ENCODE measurements around the gene SLC39A12. TPM values are rescaled to one million over a fixed set of nuclear protein-coding genes. Genes with fewer than 3 reads are reported as not detected.

The SLC39A12 gene
- total RNA-seq, 3 donors from 2014 or later, result under 0.01 to 0.88 (median 0.16) TPM

GRCh38 chr10:17912754-17913153, 39.0 kb upstream of the SLC39A12 start:
- H3K27me3 ChIP-seq, result no peaks in the 10 kb centered on the region
- no peak for TF ChIP-seq POLR2AphosphoS5 (IDR thresholded peaks at IDR 0.05)
- TF ChIP-seq, protein P1, sequence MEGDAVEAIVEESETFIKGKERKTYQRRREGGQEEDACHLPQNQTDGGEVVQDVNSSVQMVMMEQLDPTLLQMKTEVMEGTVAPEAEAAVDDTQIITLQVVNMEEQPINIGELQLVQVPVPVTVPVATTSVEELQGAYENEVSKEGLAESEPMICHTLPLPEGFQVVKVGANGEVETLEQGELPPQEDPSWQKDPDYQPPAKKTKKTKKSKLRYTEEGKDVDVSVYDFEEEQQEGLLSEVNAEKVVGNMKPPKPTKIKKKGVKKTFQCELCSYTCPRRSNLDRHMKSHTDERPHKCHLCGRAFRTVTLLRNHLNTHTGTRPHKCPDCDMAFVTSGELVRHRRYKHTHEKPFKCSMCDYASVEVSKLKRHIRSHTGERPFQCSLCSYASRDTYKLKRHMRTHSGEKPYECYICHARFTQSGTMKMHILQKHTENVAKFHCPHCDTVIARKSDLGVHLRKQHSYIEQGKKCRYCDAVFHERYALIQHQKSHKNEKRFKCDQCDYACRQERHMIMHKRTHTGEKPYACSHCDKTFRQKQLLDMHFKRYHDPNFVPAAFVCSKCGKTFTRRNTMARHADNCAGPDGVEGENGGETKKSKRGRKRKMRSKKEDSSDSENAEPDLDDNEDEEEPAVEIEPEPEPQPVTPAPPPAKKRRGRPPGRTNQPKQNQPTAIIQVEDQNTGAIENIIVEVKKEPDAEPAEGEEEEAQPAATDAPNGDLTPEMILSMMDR (IDR thresholded peaks at IDR 0.05), result no peak
- H3K4me3 ChIP-seq, result no peak overlapping the region
- no peaks in the 10 kb centered on the region for H3K36me3 ChIP-seq
- no peak overlapping the region for H3K27ac ChIP-seq
- intact Hi-C loops (cut with DNase I; ENCODE audit: low total_unique reads), result no loop called here
- no peak for DNase-seq (ENCODE audit: low spot score in 2 of 2)
- H3K4me1 ChIP-seq, result no peaks in the 10 kb centered on the region
- H3K9me3 ChIP-seq, result no peaks in the 10 kb centered on the region

DNA sequence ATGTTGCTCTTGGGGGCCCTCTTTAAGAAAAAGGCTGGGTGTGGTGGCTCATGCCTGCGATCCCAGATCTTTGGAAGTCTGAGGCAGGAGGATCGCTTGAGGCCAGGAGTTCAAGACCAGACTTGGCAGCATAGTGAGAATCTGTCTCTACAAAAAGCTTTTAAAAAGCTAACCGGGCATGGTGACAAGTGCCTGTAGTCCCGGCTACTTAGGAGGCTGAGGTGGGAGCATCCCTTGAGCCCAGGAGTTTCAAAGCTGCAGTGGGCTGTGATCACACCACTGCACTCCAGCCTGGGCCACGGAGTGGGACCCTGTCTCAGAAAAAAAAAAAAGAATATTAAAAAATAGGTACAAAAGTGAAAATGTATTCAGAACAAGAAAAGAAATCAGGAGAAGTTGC, 38.1 kb upstream of the SLC39A12 start:
- H3K27ac ChIP-seq, result no peak overlapping the region
- no peaks in the 10 kb centered on the region for H3K4me1 ChIP-seq
- H3K27me3 ChIP-seq, result no peaks in the 10 kb centered on the region
- no peaks in the 10 kb centered on the region for H3K36me3 ChIP-seq
- no peak overlapping the region for H3K4me3 ChIP-seq
- H3K9me3 ChIP-seq, result no peaks in the 10 kb centered on the region
- no peak for DNase-seq (ENCODE audit: low spot score in 2 of 2)
- intact Hi-C loops (cut with DNase I; ENCODE audit: low total_unique reads), result no loop called here
- TF ChIP-seq POLR2A (IDR thresholded peaks at IDR 0.05) (no peak), POLR2AphosphoS5 (IDR thresholded peaks at IDR 0.05) (no peak)
- TF ChIP-seq, protein P1 (IDR thresholded peaks at IDR 0.05), result no peak

DNA sequence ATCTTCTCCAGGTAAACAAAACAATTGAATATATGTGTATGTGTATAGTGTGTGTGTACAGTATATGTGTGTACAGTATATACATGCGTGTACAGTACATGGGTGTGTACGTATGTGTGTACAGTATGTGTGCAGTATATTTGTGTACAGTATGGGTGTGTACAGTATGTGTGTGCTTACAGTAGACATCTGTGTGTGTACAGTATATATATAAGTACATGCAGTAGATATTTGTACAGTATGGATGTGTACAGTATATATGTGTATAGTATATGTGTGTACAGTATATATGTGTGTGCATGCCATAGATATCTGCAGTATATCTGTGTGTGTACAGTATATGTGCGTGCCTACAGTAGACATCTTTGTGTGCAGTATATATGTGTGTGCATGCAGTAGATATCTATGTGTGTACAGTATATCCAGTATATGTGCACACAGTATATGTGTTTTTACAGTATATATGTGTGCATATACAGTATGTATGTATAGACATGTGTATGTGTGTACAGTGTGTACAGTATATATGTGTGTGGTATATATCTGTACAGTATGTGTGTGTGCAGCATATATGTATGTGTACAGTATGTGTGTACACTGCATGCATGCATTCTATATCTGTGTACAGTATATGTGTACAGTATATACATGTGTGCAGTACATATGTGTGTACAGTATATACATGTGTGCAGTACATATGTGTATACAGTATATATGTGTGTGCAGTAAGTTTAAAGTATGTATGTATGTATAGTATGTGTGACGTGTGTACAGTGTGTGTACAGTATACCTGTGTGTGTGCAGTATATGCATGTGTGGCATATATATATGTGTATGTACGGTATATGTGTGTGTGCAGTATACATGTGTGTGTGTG, 37.3 kb upstream of the SLC39A12 start:
- Histone ChIP-seq H3K4me3 (no peak overlapping the region), H3K9me3 (no peaks in the 10 kb centered on the region), H3K27me3 (no peaks in the 10 kb centered on the region), H3K4me1 (no peaks in the 10 kb centered on the region), H3K36me3 (no peaks in the 10 kb centered on the region), H3K27ac (no peak overlapping the region)
- no peak for TF ChIP-seq POLR2A (IDR thresholded peaks at IDR 0.05)
- TF ChIP-seq, protein P1 (IDR thresholded peaks at IDR 0.05), result no peak
- TF ChIP-seq POLR2AphosphoS5 (IDR thresholded peaks at IDR 0.05), result no peak
- intact Hi-C loops (cut with DNase I; ENCODE audit: low total_unique reads), result no loop called here
- DNase-seq (ENCODE audit: low spot score in 2 of 2), result no peak

GRCh38 chr10:17915181-17915580, 36.5 kb upstream of the SLC39A12 start:
- intact Hi-C loops (cut with DNase I; ENCODE audit: low total_unique reads), result no loop called here
- TF ChIP-seq, protein P1 (IDR thresholded peaks at IDR 0.05), result no peak
- TF ChIP-seq POLR2A (IDR thresholded peaks at IDR 0.05), result no peak
- no peak for TF ChIP-seq POLR2AphosphoS5 (IDR thresholded peaks at IDR 0.05)
- Histone ChIP-seq H3K27ac (no peak overlapping the region), H3K4me3 (no peak overlapping the region), H3K9me3 (no peaks in the 10 kb centered on the region), H3K27me3 (no peaks in the 10 kb centered on the region), H3K36me3 (no peaks in the 10 kb centered on the region), H3K4me1 (no peaks in the 10 kb centered on the region)
- DNase-seq (ENCODE audit: low spot score in 2 of 2), result no peak

DNA sequence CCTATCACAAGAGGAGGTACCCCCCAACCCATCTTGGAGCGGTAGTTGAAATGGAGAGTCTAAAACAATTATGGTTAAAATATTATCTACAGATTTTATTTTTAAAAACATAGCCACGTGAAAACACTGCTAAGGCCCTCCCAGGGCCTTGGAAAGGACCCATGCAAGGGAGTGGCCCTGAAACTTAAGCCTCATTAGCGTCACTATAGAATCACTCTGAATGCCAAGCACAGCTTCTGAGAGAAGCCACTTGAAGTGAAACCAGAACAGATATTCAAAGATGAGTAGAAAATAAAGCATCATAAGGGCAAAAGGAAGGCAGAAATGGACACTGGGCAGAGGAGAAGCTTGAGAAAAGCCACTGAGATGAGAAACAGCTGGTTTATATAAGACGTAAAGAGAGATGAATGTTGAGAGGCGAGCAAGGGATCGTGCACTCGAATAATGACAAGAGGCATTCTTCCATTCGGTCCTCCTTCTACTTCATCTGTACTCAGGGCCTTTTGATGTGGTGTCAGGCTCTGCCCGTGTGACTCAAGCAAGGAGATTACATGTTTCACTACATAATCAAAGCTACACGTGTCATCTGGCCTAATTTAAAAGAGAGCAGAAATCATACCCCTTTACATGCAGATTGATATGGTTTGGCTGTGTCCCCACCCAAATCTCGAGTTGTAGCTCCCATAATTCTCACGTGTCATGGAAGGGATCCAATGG, 33.4 kb upstream of the SLC39A12 start:
- no peak for TF ChIP-seq POLR2A (IDR thresholded peaks at IDR 0.05)
- TF ChIP-seq, protein P1 (IDR thresholded peaks at IDR 0.05), result no peak
- TF ChIP-seq POLR2AphosphoS5 (IDR thresholded peaks at IDR 0.05), result no peak
- no peak for DNase-seq (ENCODE audit: low spot score in 2 of 2)

More for the DNA sequence above, 33.4 kb upstream of the SLC39A12 start:
- Histone ChIP-seq H3K4me3 (no peak overlapping the region), H3K9me3 (no peaks in the 10 kb centered on the region), H3K27ac (no peak overlapping the region), H3K4me1 (no peaks in the 10 kb centered on the region), H3K27me3 (no peaks in the 10 kb centered on the region), H3K36me3 (no peaks in the 10 kb centered on the region)
- intact Hi-C loops (cut with DNase I; ENCODE audit: low total_unique reads), result no loop called here

All from breast epithelium (tissue), 4 donors.